HepG2 (cell line): Measurements from ENCODE around the gene PDLIM7. TPM values are rescaled to one million over a fixed set of nuclear protein-coding genes. Genes with fewer than 3 reads are reported as not detected.

Source experiments
- ATAC-seq: fragments of 200-7000 bp; cut with Tn5 transposase; 3 replicates; pipeline ENCODE4 v1.9.1; 2020; ENCODE audit warnings: mild to moderate bottlenecking, moderate library complexity
- BruUV-seq: library from RNA; stranded (reverse); fragments of 400-500 nt; replicated peaks from 2 replicates; lab custom pipeline; 2021; lab: Mats Ljungman, UMichigan
- CTCF ChIA-PET: fragments of 300-600 bp; formaldehyde crosslinking; extraction: SDS; loops from one replicate; lab custom pipeline; 2021; ENCODE audit warnings: low total read pairs, inconsistent platforms, low intra/inter-chr PET ratio; lab: Yijun Ruan, JAX
- POLR2A ChIA-PET: fragments of 350-600 bp; sonication (Branson Sonifier 250); formaldehyde crosslinking; loops from one replicate; lab custom pipeline; 2020; ENCODE audit warnings: antibody characterized with exemption, inconsistent platforms; lab: Yijun Ruan, JAX
- DNase-seq: peaks from one replicate; pipeline ENCODE4 v3.0.0-alpha.2; 2015; ENCODE audit warnings: low spot score
- FAIRE-seq: peaks from 3 replicates; lab custom pipeline; 2011; peaks lifted over from hg19 to GRCh38; lab: Jason Lieb, UNC
- H2AFZ ChIP-seq: one replicate; pipeline ENCODE4 v1.6.1; 2011; ENCODE audit warnings: low read length, inconsistent platforms
- H3K27ac ChIP-seq: fragments of 300-600 bp; 3 replicates; pipeline ENCODE4 v1.8.0; 2011; ENCODE audit warnings: mixed run types, mild to moderate bottlenecking, mixed read lengths, low read length, inconsistent platforms; ENCODE audit not compliant: insufficient read depth; ENCODE audit errors: extremely low read length
- H3K27me3 ChIP-seq, 2 experiments: fragments of 200-600 bp in 1 of 2; 2 replicates in 1 of 2; 3 replicates in 1 of 2; pipeline versions ENCODE4 v1.6.0 to v1.8.0; 2011; ENCODE audit warnings: low read length in 2 of 2, mild to moderate bottlenecking in 2 of 2, moderate library complexity in 2 of 2, inconsistent platforms in 1 of 2; ENCODE audit not compliant: insufficient read depth in 2 of 2, control insufficient read depth in 1 of 2
- H3K36me3 ChIP-seq, 2 experiments: fragments of 200-600 bp in 1 of 2; replicated peaks in 1 of 2; 2 replicates in 1 of 2; 3 replicates in 1 of 2; pipeline versions ENCODE4 v1.5.1 to v1.8.0; 2011; ENCODE audit warnings: low read length in 2 of 2, inconsistent platforms in 1 of 2; ENCODE audit not compliant: insufficient read depth in 2 of 2, control insufficient read depth in 1 of 2
- H3K4me1 ChIP-seq: 2 replicates; pipeline ENCODE4 v1.5.1; 2012; ENCODE audit warnings: low read length, inconsistent platforms; ENCODE audit not compliant: insufficient read depth
- H3K4me2 ChIP-seq: 2 replicates; pipeline ENCODE4 v1.6.0; 2011; ENCODE audit warnings: low read depth, low read length, inconsistent platforms
- H3K4me3 ChIP-seq, 3 experiments: fragments of 200-600 bp in 1 of 3; sonication (generic), shearing (Covaris generic) in 1 of 3; replicated peaks in 1 of 3; 2 replicates each; pipeline ENCODE4 v1.5.1; 2011 to 2016; ENCODE audit warnings: low read length in 3 of 3, inconsistent platforms in 2 of 3, low read depth in 2 of 3, mild to moderate bottlenecking in 2 of 3, control low read depth in 1 of 3, mixed read lengths in 1 of 3; ENCODE audit not compliant: insufficient read depth in 1 of 3
- H3K79me2 ChIP-seq: one replicate; pipeline ENCODE4 v1.6.1; 2011; ENCODE audit warnings: low read length, inconsistent platforms; ENCODE audit not compliant: insufficient read depth
- H3K9ac ChIP-seq: 2 replicates; pipeline ENCODE4 v1.6.0; 2011; ENCODE audit warnings: mild to moderate bottlenecking, low read depth, low read length, inconsistent platforms; ENCODE audit not compliant: insufficient read depth
- H3K9me3 ChIP-seq: 2 replicates; pipeline ENCODE4 v1.5.1; 2012; ENCODE audit warnings: mild to moderate bottlenecking, low read length
- H4K20me1 ChIP-seq: 2 replicates; pipeline ENCODE4 v1.6.0; 2011; ENCODE audit warnings: inconsistent platforms, mild to moderate bottlenecking, low read length, moderate library complexity; ENCODE audit not compliant: insufficient read depth
- KAT8 ChIP-seq: IDR thresholded peaks from 2 replicates; pipeline ENCODE4 v1.6.1; 2016; ENCODE audit warnings: missing genetic modification reagents, missing compliant biosample characterization
- SETDB1 ChIP-seq: sonication (generic); formaldehyde crosslinking; IDR thresholded peaks from 2 replicates; pipeline ENCODE4 v1.5.1; 2020; ENCODE audit warnings: missing genetic modification reagents, mild to moderate bottlenecking, borderline replicate concordance
- SIX4 ChIP-seq: sonication (generic); formaldehyde crosslinking; IDR thresholded peaks from 2 replicates; pipeline ENCODE4 v1.4.0; 2020; ENCODE audit warnings: missing genetic modification reagents
- SRSF9 ChIP-seq: fragments of 200-400 bp; formaldehyde crosslinking; IDR thresholded peaks from 2 replicates; pipeline ENCODE4 v1.6.1; 2018; ENCODE audit warnings: borderline replicate concordance, mild to moderate bottlenecking, low read depth, low read length; ENCODE audit not compliant: insufficient read depth, poor library complexity, severe bottlenecking
- TMF1 ChIP-seq: sonication (generic); formaldehyde crosslinking; IDR thresholded peaks from 2 replicates; pipeline ENCODE4 v1.8.1; 2022; ENCODE audit warnings: low read depth, missing genetic modification reagents
- ZNF205 ChIP-seq: IDR thresholded peaks from 2 replicates; pipeline ENCODE4 v1.6.1; 2018; ENCODE audit warnings: missing biosample characterization, missing genetic modification reagents
- ZNF670 ChIP-seq: sonication (generic); formaldehyde crosslinking; IDR thresholded peaks from 2 replicates; pipeline ENCODE4 v1.8.0; 2022; ENCODE audit warnings: mild to moderate bottlenecking, missing genetic modification reagents, borderline replicate concordance
- ZNF883 ChIP-seq: sonication (generic); formaldehyde crosslinking; IDR thresholded peaks from 2 replicates; pipeline ENCODE4 v1.5.1; 2020; ENCODE audit warnings: mild to moderate bottlenecking, missing genetic modification reagents; ENCODE audit errors: not compliant biosample characterization
- WGBS: methylation state at CpG from one replicate; pipeline ENCODE4 v1.1.6; 2017; ENCODE audit warnings: low lambda C conversion rate; 5-methylcytosine and 5-hydroxymethylcytosine counted together
- in situ Hi-C: cut with HindIII; loops from 2 replicates; pipeline ENCODE4 v1.10.0; 2017; ENCODE audit warnings: low pct_unique_long_range_greater_than_20kb; ENCODE audit not compliant: extremely low pct_ligation_motif_present
- intact Hi-C: fragments of 100-400 bp; cut with micrococcal nuclease; formaldehyde crosslinking; loops from one replicate; pipeline ENCODE4 v1.10.0; 2022; ENCODE audit not compliant: unreplicated experiment
- polyA plus RNA-seq, 8 experiments: library from polyadenylated mRNA; depleted of rRNA in 3 of 8; stranded (reverse) in 7 of 8; unstranded in 1 of 8; fragments of >200 nt; fragmentation: Illumina TruSeq in 4 of 8; extraction: Trizol in 4 of 8; gene quantifications; 2 replicates each; pipeline versions ENCODE4 v1.2.1 to v1.2.3, GENCODE V29; 2011 to 2016; ENCODE audit warnings: low read depth in 4 of 8, missing spikeins in 1 of 8, mixed read lengths in 1 of 8; ENCODE audit not compliant: insufficient read depth in 1 of 8
- total RNA-seq, 5 experiments: library from RNA; depleted of rRNA; stranded (reverse); fragments of >200 nt; fragmentation: Illumina TruSeq; extraction: Trizol; gene quantifications; 2 replicates each; pipeline ENCODE4 v1.2.3, GENCODE V29; 2016; ENCODE audit warnings: low read depth in 1 of 5
- TF ChIP-seq, protein P1 (sequence below): fragments of 450-650 bp; IDR thresholded peaks from 2 replicates; pipeline ENCODE4 v1.6.1; 2016
- TF ChIP-seq, protein P2 (sequence below): sonication (generic); formaldehyde crosslinking; IDR thresholded peaks from 2 replicates; pipeline ENCODE4 v1.4.0; 2020; ENCODE audit warnings: low read depth, mild to moderate bottlenecking, missing genetic modification reagents
- TF ChIP-seq, protein P3 (sequence below): sonication (generic); formaldehyde crosslinking; IDR thresholded peaks from 2 replicates; pipeline ENCODE4 v1.4.0; 2020; ENCODE audit warnings: missing genetic modification reagents
- TF ChIP-seq, protein P4 (sequence below): sonication (generic); formaldehyde crosslinking; IDR thresholded peaks from 2 replicates; pipeline ENCODE4 v1.4.0; 2020; ENCODE audit warnings: mild to moderate bottlenecking, missing genetic modification reagents

PDLIM7 gene
- total and polyA plus RNA-seq, 2 of the 13 experiments (the other 11 are each of a cell fraction or from before 2014, with no cell fraction given) = 21.1 to 31.3 TPM

DNA sequence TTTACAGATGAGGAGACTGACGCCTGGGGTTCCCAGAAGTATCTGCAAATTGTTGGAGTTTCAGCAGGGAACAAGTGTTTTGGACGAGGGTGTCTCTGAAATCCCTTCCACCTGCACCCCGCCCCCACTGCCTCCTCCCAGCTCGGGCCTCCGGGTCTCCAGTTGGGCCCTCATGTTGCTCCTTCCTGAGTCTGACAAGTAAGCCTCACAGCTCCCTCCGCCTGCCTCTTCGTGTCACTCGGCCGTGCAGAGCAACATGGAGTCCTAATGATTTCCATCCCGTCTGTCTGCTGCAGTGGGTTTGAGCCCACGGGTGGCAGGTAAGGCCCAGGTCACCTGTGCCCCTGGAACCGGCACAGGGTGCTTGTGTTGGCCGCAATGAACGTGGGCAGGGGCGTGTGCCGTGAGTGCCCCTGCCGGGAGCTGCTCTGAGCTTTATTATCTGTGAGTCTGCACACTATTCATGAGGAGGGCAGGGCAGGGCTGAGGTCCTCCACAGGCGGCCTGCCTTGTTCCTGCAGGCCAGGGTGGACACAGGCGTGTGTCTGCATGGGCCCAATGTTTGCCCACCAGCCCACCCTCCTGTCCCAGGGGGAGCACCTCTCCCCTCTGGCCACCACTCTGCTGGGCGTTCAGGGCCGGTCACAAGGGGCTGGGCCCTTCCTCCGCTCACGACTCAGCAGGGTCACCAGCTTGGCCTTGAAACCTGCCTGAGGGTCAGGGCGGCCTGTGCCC, 6.1 kb upstream of the PDLIM7 start:
- no peaks in the 10 kb centered on the region for H3K9me3 ChIP-seq
- in situ Hi-C loops (no loop called here), intact Hi-C loops (no loop called here)
- no peak overlapping the region for H3K27ac ChIP-seq
- H3K4me2 ChIP-seq = 0 out of 2 replicates have a peak overlapping the region, but pooled peaks have one; percentile 4
- CTCF ChIA-PET = interaction anchor here (1.1 kb wide), 1 partner anchor 16 kb away, joined by 4 read pairs; no protein-coding TSS in a partner anchor
- POLR2A ChIA-PET = interaction anchor here (1.1 kb wide), 1 partner anchor 27 kb away, joined by 3 read pairs; no protein-coding TSS in a partner anchor
- no peak for TF ChIP-seq SETDB1 (CRISPR knock-in tag)
- TF ChIP-seq ZNF670 = no peak
- no peak for TF ChIP-seq SRSF9
- TF ChIP-seq TMF1 (CRISPR knock-in tag) = no peak
- TF ChIP-seq, protein P1, sequence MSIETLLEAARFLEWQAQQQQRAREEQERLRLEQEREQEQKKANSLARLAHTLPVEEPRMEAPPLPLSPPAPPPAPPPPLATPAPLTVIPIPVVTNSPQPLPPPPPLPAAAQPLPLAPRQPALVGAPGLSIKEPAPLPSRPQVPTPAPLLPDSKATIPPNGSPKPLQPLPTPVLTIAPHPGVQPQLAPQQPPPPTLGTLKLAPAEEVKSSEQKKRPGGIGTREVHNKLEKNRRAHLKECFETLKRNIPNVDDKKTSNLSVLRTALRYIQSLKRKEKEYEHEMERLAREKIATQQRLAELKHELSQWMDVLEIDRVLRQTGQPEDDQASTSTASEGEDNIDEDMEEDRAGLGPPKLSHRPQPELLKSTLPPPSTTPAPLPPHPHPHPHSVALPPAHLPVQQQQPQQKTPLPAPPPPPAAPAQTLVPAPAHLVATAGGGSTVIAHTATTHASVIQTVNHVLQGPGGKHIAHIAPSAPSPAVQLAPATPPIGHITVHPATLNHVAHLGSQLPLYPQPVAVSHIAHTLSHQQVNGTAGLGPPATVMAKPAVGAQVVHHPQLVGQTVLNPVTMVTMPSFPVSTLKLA = no peak
- TF ChIP-seq, protein P2, sequence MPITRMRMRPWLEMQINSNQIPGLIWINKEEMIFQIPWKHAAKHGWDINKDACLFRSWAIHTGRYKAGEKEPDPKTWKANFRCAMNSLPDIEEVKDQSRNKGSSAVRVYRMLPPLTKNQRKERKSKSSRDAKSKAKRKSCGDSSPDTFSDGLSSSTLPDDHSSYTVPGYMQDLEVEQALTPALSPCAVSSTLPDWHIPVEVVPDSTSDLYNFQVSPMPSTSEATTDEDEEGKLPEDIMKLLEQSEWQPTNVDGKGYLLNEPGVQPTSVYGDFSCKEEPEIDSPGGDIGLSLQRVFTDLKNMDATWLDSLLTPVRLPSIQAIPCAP = no peak
- TF ChIP-seq, protein P3, sequence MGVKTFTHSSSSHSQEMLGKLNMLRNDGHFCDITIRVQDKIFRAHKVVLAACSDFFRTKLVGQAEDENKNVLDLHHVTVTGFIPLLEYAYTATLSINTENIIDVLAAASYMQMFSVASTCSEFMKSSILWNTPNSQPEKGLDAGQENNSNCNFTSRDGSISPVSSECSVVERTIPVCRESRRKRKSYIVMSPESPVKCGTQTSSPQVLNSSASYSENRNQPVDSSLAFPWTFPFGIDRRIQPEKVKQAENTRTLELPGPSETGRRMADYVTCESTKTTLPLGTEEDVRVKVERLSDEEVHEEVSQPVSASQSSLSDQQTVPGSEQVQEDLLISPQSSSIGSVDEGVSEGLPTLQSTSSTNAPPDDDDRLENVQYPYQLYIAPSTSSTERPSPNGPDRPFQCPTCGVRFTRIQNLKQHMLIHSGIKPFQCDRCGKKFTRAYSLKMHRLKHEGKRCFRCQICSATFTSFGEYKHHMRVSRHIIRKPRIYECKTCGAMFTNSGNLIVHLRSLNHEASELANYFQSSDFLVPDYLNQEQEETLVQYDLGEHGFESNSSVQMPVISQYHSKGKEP (CRISPR knock-in tag) = no peak
- TF ChIP-seq ZNF883 = no peak
- TF ChIP-seq KAT8 (CRISPR knock-in tag) = no peak
- TF ChIP-seq SIX4 (CRISPR knock-in tag) = no peak
- TF ChIP-seq, protein P4, sequence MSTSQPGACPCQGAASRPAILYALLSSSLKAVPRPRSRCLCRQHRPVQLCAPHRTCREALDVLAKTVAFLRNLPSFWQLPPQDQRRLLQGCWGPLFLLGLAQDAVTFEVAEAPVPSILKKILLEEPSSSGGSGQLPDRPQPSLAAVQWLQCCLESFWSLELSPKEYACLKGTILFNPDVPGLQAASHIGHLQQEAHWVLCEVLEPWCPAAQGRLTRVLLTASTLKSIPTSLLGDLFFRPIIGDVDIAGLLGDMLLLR (CRISPR knock-in tag) = no peak
- TF ChIP-seq ZNF205 (CRISPR knock-in tag) = no peak
- H4K20me1 ChIP-seq = no peaks in the 10 kb centered on the region
- H2AFZ ChIP-seq = no peak overlapping the region
- ATAC-seq (no peak; the same call in 2 of the 3 replicates), DNase-seq (no peak), FAIRE-seq (no peak)
- H3K4me3 ChIP-seq = no peak overlapping the region
- peaks cover 38% of the 10 kb centered on the region for H3K4me1 ChIP-seq
- no TSS peak for BruUV-seq
- H3K9ac ChIP-seq = no peak overlapping the region
- no peaks in the 10 kb centered on the region for H3K79me2 ChIP-seq
- WGBS = 33% methylated on average over 11 of the region's 24 CpGs
- peaks cover 2 to 32% of the 10 kb centered on the region in 2 experiments; a peak in 4 of 5 replicates for H3K27me3 ChIP-seq
- no peaks in the 10 kb centered on the region for H3K36me3 ChIP-seq
